ENCODE measurements around the gene ACSF2. TPM values are rescaled to one million over a fixed set of nuclear protein-coding genes. Genes with fewer than 3 reads are reported as not detected.

The ACSF2 gene
- total and polyA plus RNA-seq, 2 of the 13 experiments (the other 11 are each of a cell fraction or from before 2014, with no cell fraction given) = 87.3 to 109 TPM

GRCh38 chr17:50482516-50482915, 56.5 kb downstream of the ACSF2 start (continued):
- TF ChIP-seq ZNF441 (CRISPR knock-in tag; IDR thresholded peaks at IDR 0.05; ENCODE audit: borderline replicate concordance) = 0 out of 2 replicates have a peak, but pooled peaks have one; percentile 47
- TF ChIP-seq ZSCAN9 (CRISPR knock-in tag; IDR thresholded peaks at IDR 0.05; ENCODE audit: borderline replicate concordance) = peak; percentile 42; the same call in 1 of the 2 replicates
- peak; percentile 19; the same call in 1 of the 2 replicates for TF ChIP-seq HNF4A (CRISPR knock-in tag; IDR thresholded peaks at IDR 0.05)
- no peak for TF ChIP-seq SMARCE1 (IDR thresholded peaks at IDR 0.05; ENCODE audit: borderline replicate concordance)
- TF ChIP-seq ZZZ3 (CRISPR knock-in tag; IDR thresholded peaks at IDR 0.05; ENCODE audit: borderline replicate concordance) = no peak; the same call in 1 of the 2 replicates
- no peak for TF ChIP-seq JDP2 (CRISPR knock-in tag; IDR thresholded peaks at IDR 0.05; ENCODE audit: borderline replicate concordance)
- no peak for TF ChIP-seq ZNF672 (CRISPR knock-in tag; IDR thresholded peaks at IDR 0.05)
- no peak for TF ChIP-seq GMEB2 (CRISPR knock-in tag; IDR thresholded peaks at IDR 0.05; ENCODE audit: low read depth)
- TF ChIP-seq ZNF234 (CRISPR knock-in tag; conservative IDR thresholded peaks at IDR 0.05) = no peak
- TF ChIP-seq CCDC6 (CRISPR knock-in tag; IDR thresholded peaks at IDR 0.05) = no peak
- 0 out of 2 replicates have a peak, but pooled peaks have one; percentile 44 for TF ChIP-seq MAX (IDR thresholded peaks at IDR 0.05)
- no peak for TF ChIP-seq ZNF577 (CRISPR knock-in tag; IDR thresholded peaks at IDR 0.05; ENCODE audit: borderline replicate concordance, low read depth)
- 0 out of 2 replicates have a peak, but pooled peaks have one; percentile 50 for TF ChIP-seq ZBTB43 (CRISPR knock-in tag; conservative IDR thresholded peaks at IDR 0.05)
- no peak for TF ChIP-seq ZNF569 (CRISPR knock-in tag; IDR thresholded peaks at IDR 0.05; ENCODE audit: borderline replicate concordance)
- TF ChIP-seq SMARCC2 (IDR thresholded peaks at IDR 0.05) = no peak
- no peak for TF ChIP-seq ZFP41 (CRISPR knock-in tag; IDR thresholded peaks at IDR 0.05; ENCODE audit: borderline replicate concordance)
- TF ChIP-seq ZNF230 (CRISPR knock-in tag; IDR thresholded peaks at IDR 0.05) = no peak
- no peak for TF ChIP-seq ZNF589 (CRISPR knock-in tag; conservative IDR thresholded peaks at IDR 0.05)
- no peak for TF ChIP-seq LCORL (IDR thresholded peaks at IDR 0.05)
- TF ChIP-seq LCORL (CRISPR knock-in tag; IDR thresholded peaks at IDR 0.05) = peak; percentile 58; the same call in 1 of the 2 replicates
- TF ChIP-seq RBFOX2 (IDR thresholded peaks at IDR 0.05; ENCODE audit: low read depth, low read length) = no peak
- TF ChIP-seq ZFP1 (CRISPR knock-in tag; IDR thresholded peaks at IDR 0.05) = no peak
- peak; percentile 70; the same call in 1 of the 2 replicates for TF ChIP-seq HMGXB3 (CRISPR knock-in tag; IDR thresholded peaks at IDR 0.05; ENCODE audit: borderline replicate concordance)
- no peak for TF ChIP-seq GABPA (IDR thresholded peaks at IDR 0.05; ENCODE audit: low read depth, low read length)
- peak; percentile 33; the same call in 1 of the 2 replicates for TF ChIP-seq GABPA (CRISPR knock-in tag; IDR thresholded peaks at IDR 0.05; ENCODE audit: low read depth)
- no peak for TF ChIP-seq ARNT2 (CRISPR knock-in tag; IDR thresholded peaks at IDR 0.05; ENCODE audit: low read depth)

Data from HepG2 (cell line).